ENCODE measurements around the gene SUCO.
"Not testable (repeated sequence)": the region's sequence is repeated elsewhere in the genome, so short reads cannot be mapped to it uniquely, and the experiment has no call there.

GRCh38 chr1:172595066-172595465 lies 62.1 kb downstream of the SUCO start:
- TF ChIP-seq CTCF (conservative IDR thresholded peaks at IDR 0.05; ENCODE audit: low read length); EZH2phosphoT487 (IDR thresholded peaks at IDR 0.05; ENCODE audit: borderline replicate concordance, low read depth, low read length): not testable (repeated sequence)

Measured in OCI-LY7 (cell line).